HEK293 (cell line): ENCODE measurements around the gene TMEM127.

ENCODE experiments used
- CTCF ChIP-seq: fragments of 450-650 bp; formaldehyde crosslinking; IDR thresholded peaks from 2 replicates; pipeline ENCODE4 v1.5.1; 2016; ENCODE audit warnings: missing biosample characterization, missing genetic modification characterization
- FEZF1 ChIP-seq: fragments of 450-650 bp; formaldehyde crosslinking; IDR thresholded peaks from 2 replicates; pipeline ENCODE4 v1.5.1; 2016; ENCODE audit warnings: missing biosample characterization, missing genetic modification characterization
- MYNN ChIP-seq: fragments of 450-650 bp; formaldehyde crosslinking; IDR thresholded peaks from 2 replicates; pipeline ENCODE4 v1.5.1; 2016; ENCODE audit warnings: missing biosample characterization, missing genetic modification characterization, borderline replicate concordance
- SP2 ChIP-seq: fragments of 450-650 bp; formaldehyde crosslinking; IDR thresholded peaks from 2 replicates; pipeline ENCODE4 v1.5.1; 2016; ENCODE audit warnings: missing biosample characterization, missing genetic modification characterization
- WT1 ChIP-seq: fragments of 450-650 bp; formaldehyde crosslinking; IDR thresholded peaks from 2 replicates; pipeline ENCODE4 v1.5.1; 2016; ENCODE audit warnings: missing biosample characterization, missing genetic modification characterization
- ZNF23 ChIP-seq: fragments of 450-650 bp; formaldehyde crosslinking; IDR thresholded peaks from 2 replicates; pipeline ENCODE4 v1.5.1; 2016; ENCODE audit warnings: missing biosample characterization, missing genetic modification characterization, borderline replicate concordance
- ZNF423 ChIP-seq: fragments of 450-650 bp; formaldehyde crosslinking; IDR thresholded peaks from 2 replicates; pipeline ENCODE4 v1.5.1; 2016; ENCODE audit warnings: missing biosample characterization, missing genetic modification characterization
- ZNF513 ChIP-seq: fragments of 450-650 bp; IDR thresholded peaks from 2 replicates; pipeline ENCODE4 v1.5.1; 2018; ENCODE audit warnings: missing biosample characterization, missing genetic modification characterization

GRCh38 chr2:96209011-96209728 lies 56.6 kb downstream of the TMEM127 start:
- TF ChIP-seq ZNF513 (tag by site-specific recombination) (no peak), ZNF23 (tag by site-specific recombination) (no peak), ZNF423 (tag by site-specific recombination) (no peak), CTCF (tag by site-specific recombination) (no peak), SP2 (no peak), MYNN (tag by site-specific recombination) (no peak), WT1 (tag by site-specific recombination) (no peak), FEZF1 (no peak)
